ENCODE data around the gene CEBPG.
A peak's percentile ranks its signal among the peaks of the same experiment; 100 is the strongest.

Gene CEBPG

GRCh38 chr19:33373453-33374235 is at the start of gene CEBPG:
Gene CEBPG (plus strand): TSS chr19:33373709. CDS start chr19:33379240, 5,531 bp downstream.
- Histone ChIP-seq H3K27ac (peak within 1 kb of the TSS; percentile 96 to 100 (median 99)), H3K4me3 (peak within 1 kb of the TSS; percentile 62 to 92 (median 81))

GRCh38 chr19:33324628-33325027 is 48.9 kb upstream of the CEBPG start:
- Histone ChIP-seq H3K27ac (no peak overlapping the region), H3K4me3 (no peak overlapping the region)

GRCh38 chr19:33325920-33326319 is 47.6 kb upstream of the CEBPG start:
- no peak overlapping the region for H3K4me3 ChIP-seq
- no peak overlapping the region for H3K27ac ChIP-seq

GRCh38 chr19:33329060-33329459 is 44.4 kb upstream of the CEBPG start:
- no peak overlapping the region for H3K27ac ChIP-seq
- no peak overlapping the region for H3K4me3 ChIP-seq

GRCh38 chr19:33329736-33330135 is 43.8 kb upstream of the CEBPG start:
- peak overlapping the region in 1 of 21 experiments; percentile 27 for H3K27ac ChIP-seq

GRCh38 chr19:33332248-33332647 is 41.3 kb upstream of the CEBPG start:
- Histone ChIP-seq H3K27ac (peak overlapping the region in 2 of 21 experiments; percentile 21 to 39), H3K4me3 (no peak overlapping the region)

More at GRCh38 chr19:33329736-33330135, 43.8 kb upstream of the CEBPG start:
- no peak overlapping the region for H3K4me3 ChIP-seq

- Histone ChIP-seq H3K4me3 (no peak overlapping the region), H3K27ac (peak overlapping the region in 2 of 21 experiments; percentile 21 to 39)
Observed at GRCh38 chr19:33333151-33333550, 40.4 kb upstream of the CEBPG start.

- Histone ChIP-seq H3K27ac (no peak overlapping the region), H3K4me3 (no peak overlapping the region)
Observed at GRCh38 chr19:33333642-33334041, 39.9 kb upstream of the CEBPG start.

- no peak overlapping the region for H3K4me3 ChIP-seq
- H3K27ac ChIP-seq, result no peak overlapping the region
Observed at GRCh38 chr19:33334271-33334670, 39.2 kb upstream of the CEBPG start.

GRCh38 chr19:33335446-33335845 is 38.1 kb upstream of the CEBPG start:
- H3K27ac ChIP-seq, result no peak overlapping the region

GRCh38 chr19:33339016-33339984 is 34.2 kb upstream of the CEBPG start:
- Histone ChIP-seq H3K27ac (no peak overlapping the region), H3K4me3 (no peak overlapping the region)

More at GRCh38 chr19:33335446-33335845, 38.1 kb upstream of the CEBPG start:
- no peak overlapping the region for H3K4me3 ChIP-seq

- Histone ChIP-seq H3K4me3 (no peak overlapping the region), H3K27ac (no peak overlapping the region)
Observed at GRCh38 chr19:33340991-33341390, 32.5 kb upstream of the CEBPG start.

GRCh38 chr19:33343301-33343700 is 30.2 kb upstream of the CEBPG start:
- Histone ChIP-seq H3K4me3 (no peak overlapping the region), H3K27ac (no peak overlapping the region)

GRCh38 chr19:33343859-33344572 is 29.5 kb upstream of the CEBPG start:
- no peak overlapping the region for H3K4me3 ChIP-seq

GRCh38 chr19:33344573-33344925 is 29.0 kb upstream of the CEBPG start:
- Histone ChIP-seq H3K27ac (no peak overlapping the region), H3K4me3 (no peak overlapping the region)

More at GRCh38 chr19:33343859-33344572, 29.5 kb upstream of the CEBPG start:
- H3K27ac ChIP-seq, result peak overlapping the region in 1 of 21 experiments; percentile 35

GRCh38 chr19:33345163-33345562 is 28.3 kb upstream of the CEBPG start:
- Histone ChIP-seq H3K27ac (no peak overlapping the region), H3K4me3 (no peak overlapping the region)

- Histone ChIP-seq H3K27ac (no peak overlapping the region), H3K4me3 (no peak overlapping the region)
Observed at GRCh38 chr19:33346665-33347064, 26.8 kb upstream of the CEBPG start.

GRCh38 chr19:33347300-33347699 is 26.2 kb upstream of the CEBPG start:
- H3K27ac ChIP-seq, result peak overlapping the region in 1 of 21 experiments; percentile 15

GRCh38 chr19:33348301-33349010 is 25.1 kb upstream of the CEBPG start:
- Histone ChIP-seq H3K27ac (peak overlapping the region in 2 of 21 experiments; percentile 33 to 63), H3K4me3 (no peak overlapping the region)

More at GRCh38 chr19:33347300-33347699, 26.2 kb upstream of the CEBPG start:
- no peak overlapping the region for H3K4me3 ChIP-seq

All from skin epidermis (tissue), 12 donors.